OCI-LY7 (cell line): ENCODE results near the gene NKX2-1. TPM values are rescaled to one million over a fixed set of nuclear protein-coding genes. Genes with fewer than 3 reads are reported as not detected.

ENCODE experiments used
- BruUV-seq: library from RNA; stranded (reverse); fragments of 400-500 nt; replicated peaks from 2 replicates; lab custom pipeline; 2021; lab: Mats Ljungman, UMichigan
- CTCF ChIA-PET: fragments of 300-600 bp; sonication (Branson Sonifier 250); formaldehyde crosslinking; loops from one replicate; lab custom pipeline; 2022; ENCODE audit warnings: antibody characterized with exemption; ENCODE audit not compliant: unreplicated experiment; lab: Charles Lee
- POLR2A ChIA-PET: fragments of 300-600 bp; sonication (Branson Sonifier 250); formaldehyde crosslinking; loops from one replicate; lab custom pipeline; 2022; ENCODE audit warnings: antibody characterized with exemption; lab: Charles Lee
- DNase-seq: peaks from one replicate; pipeline ENCODE4 v3.0.0-alpha.2; 2015; ENCODE audit warnings: low spot score
- H2AFZ ChIP-seq: fragments of 200-600 bp; sonication (generic), shearing (Covaris generic); 2 replicates; pipeline ENCODE4 v1.6.1; 2014; ENCODE audit warnings: mild to moderate bottlenecking, antibody characterized with exemption, low read length, moderate library complexity
- H3K27ac ChIP-seq: fragments of 200-600 bp; sonication (generic); 2 replicates; pipeline ENCODE4 v1.5.1; 2014; ENCODE audit warnings: mixed run types, low read depth, mild to moderate bottlenecking, moderate library complexity, low read length, inconsistent platforms; ENCODE audit not compliant: poor library complexity, severe bottlenecking
- H3K36me3 ChIP-seq: fragments of 200-600 bp; sonication (generic); 2 replicates; pipeline ENCODE4 v1.6.1; 2014; ENCODE audit warnings: mild to moderate bottlenecking, antibody characterized with exemption, low read length, moderate library complexity, mixed read lengths; ENCODE audit not compliant: insufficient read depth
- H3K4me1 ChIP-seq: fragments of 200-600 bp; sonication (generic); 2 replicates; pipeline ENCODE4 v1.5.1; 2014; ENCODE audit warnings: mild to moderate bottlenecking, low read length; ENCODE audit not compliant: insufficient read depth, poor library complexity, severe bottlenecking
- H3K4me2 ChIP-seq: fragments of 200-600 bp; sonication (generic); 2 replicates; pipeline ENCODE4 v1.6.1; 2014; ENCODE audit warnings: mild to moderate bottlenecking, low read length
- H3K4me3 ChIP-seq: fragments of 200-600 bp; sonication (generic); 2 replicates; pipeline ENCODE4 v1.5.1; 2014; ENCODE audit warnings: mild to moderate bottlenecking, low read depth, low read length; ENCODE audit not compliant: poor library complexity, severe bottlenecking
- H3K79me2 ChIP-seq: fragments of 200-600 bp; sonication (generic); 2 replicates; pipeline ENCODE4 v1.6.1; 2016; ENCODE audit warnings: low read depth, mild to moderate bottlenecking, low read length, moderate library complexity, mixed read lengths; ENCODE audit not compliant: insufficient read depth
- H3K9me2 ChIP-seq: fragments of 200-600 bp; sonication (generic); 2 replicates; pipeline ENCODE4 v1.6.1; 2016; ENCODE audit warnings: mild to moderate bottlenecking, low read length, mixed read lengths; ENCODE audit not compliant: insufficient read depth
- H3K9me3 ChIP-seq: fragments of 200-600 bp; sonication (generic); 2 replicates; pipeline ENCODE4 v1.6.1; 2014; ENCODE audit warnings: mild to moderate bottlenecking, mixed run types, low read length, mixed read lengths
- H4K20me1 ChIP-seq: fragments of 200-600 bp; sonication (generic); 2 replicates; pipeline ENCODE4 v1.6.1; 2014; ENCODE audit warnings: mild to moderate bottlenecking, antibody characterized with exemption, low read length, moderate library complexity, mixed read lengths; ENCODE audit not compliant: insufficient read depth
- EZH2phosphoT487 ChIP-seq: fragments of 200-600 bp; sonication (generic); IDR thresholded peaks from 2 replicates; pipeline ENCODE4 v1.6.1; 2018; ENCODE audit warnings: low read depth, borderline replicate concordance, mild to moderate bottlenecking, mixed run types, antibody characterized with exemption, low read length, moderate library complexity, mixed read lengths
- intact Hi-C: fragments of 100-400 bp; cut with micrococcal nuclease; formaldehyde crosslinking; loops from one replicate; pipeline ENCODE4 v1.10.0; 2022; ENCODE audit not compliant: unreplicated experiment
- total RNA-seq, 2 experiments: library from RNA; depleted of rRNA in 1 of 2; stranded (reverse); fragments of >200 nt in 1 of 2; shearing (Covaris generic) in 1 of 2; gene quantifications; 2 replicates each; pipeline ENCODE4 v1.2.3, GENCODE V29; 2014 to 2022
- TF ChIP-seq, protein P1 (sequence below): fragments of 200-600 bp; sonication (generic); conservative IDR thresholded peaks from 2 replicates; pipeline ENCODE4 v1.5.1; 2014; ENCODE audit warnings: mild to moderate bottlenecking, antibody characterized with exemption, low read length, moderate library complexity, mixed read lengths

Gene NKX2-1
- total RNA-seq, 2 experiments from 2014 or later, result not detected

- Histone ChIP-seq H3K4me2 (no peak overlapping the region), H4K20me1 (no peaks in the 10 kb centered on the region), H3K9me2 (no peaks in the 10 kb centered on the region), H3K4me3 (no peak overlapping the region), H3K4me1 (no peaks in the 10 kb centered on the region), H2AFZ (no peak overlapping the region), H3K79me2 (no peaks in the 10 kb centered on the region), H3K27ac (no peak overlapping the region), H3K36me3 (no peaks in the 10 kb centered on the region), H3K9me3 (no peaks in the 10 kb centered on the region)
- no TSS peak for BruUV-seq
- no peak for TF ChIP-seq EZH2phosphoT487
- TF ChIP-seq, protein P1, sequence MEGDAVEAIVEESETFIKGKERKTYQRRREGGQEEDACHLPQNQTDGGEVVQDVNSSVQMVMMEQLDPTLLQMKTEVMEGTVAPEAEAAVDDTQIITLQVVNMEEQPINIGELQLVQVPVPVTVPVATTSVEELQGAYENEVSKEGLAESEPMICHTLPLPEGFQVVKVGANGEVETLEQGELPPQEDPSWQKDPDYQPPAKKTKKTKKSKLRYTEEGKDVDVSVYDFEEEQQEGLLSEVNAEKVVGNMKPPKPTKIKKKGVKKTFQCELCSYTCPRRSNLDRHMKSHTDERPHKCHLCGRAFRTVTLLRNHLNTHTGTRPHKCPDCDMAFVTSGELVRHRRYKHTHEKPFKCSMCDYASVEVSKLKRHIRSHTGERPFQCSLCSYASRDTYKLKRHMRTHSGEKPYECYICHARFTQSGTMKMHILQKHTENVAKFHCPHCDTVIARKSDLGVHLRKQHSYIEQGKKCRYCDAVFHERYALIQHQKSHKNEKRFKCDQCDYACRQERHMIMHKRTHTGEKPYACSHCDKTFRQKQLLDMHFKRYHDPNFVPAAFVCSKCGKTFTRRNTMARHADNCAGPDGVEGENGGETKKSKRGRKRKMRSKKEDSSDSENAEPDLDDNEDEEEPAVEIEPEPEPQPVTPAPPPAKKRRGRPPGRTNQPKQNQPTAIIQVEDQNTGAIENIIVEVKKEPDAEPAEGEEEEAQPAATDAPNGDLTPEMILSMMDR, result no peak
- no peak for DNase-seq
- ChIA-PET CTCF (no interaction called here), POLR2A (interaction anchor here (1.3 kb wide), 1 partner anchor 9 kb away, joined by 3 read pairs; no protein-coding TSS in a partner anchor)
- intact Hi-C loops, result no loop called here
These were observed 5.1 kb upstream of the NKX2-1 start for GRCh38 chr14:36524874-36525745.

- H3K9me2 ChIP-seq, result no peaks in the 10 kb centered on the region
- no peak overlapping the region for H3K27ac ChIP-seq
- ChIA-PET CTCF (no interaction called here), POLR2A (interaction anchor here (1.3 kb wide), 1 partner anchor 8 kb away, joined by 3 read pairs; no protein-coding TSS in a partner anchor)
- H3K4me1 ChIP-seq, result no peaks in the 10 kb centered on the region
- H3K4me2 ChIP-seq, result no peak overlapping the region
- no peaks in the 10 kb centered on the region for H3K79me2 ChIP-seq
- no TSS peak for BruUV-seq
- H2AFZ ChIP-seq, result no peak overlapping the region
- H3K4me3 ChIP-seq, result no peak overlapping the region
- intact Hi-C loops, result no loop called here
- no peaks in the 10 kb centered on the region for H4K20me1 ChIP-seq
- TF ChIP-seq, protein P1, result no peak
- TF ChIP-seq EZH2phosphoT487, result no peak
- H3K9me3 ChIP-seq, result no peaks in the 10 kb centered on the region
- no peak for DNase-seq
- H3K36me3 ChIP-seq, result no peaks in the 10 kb centered on the region
These were observed 4.3 kb upstream of the NKX2-1 start for GRCh38 chr14:36524220-36524837.
